CD14-positive monocyte (primary cell): ENCODE results near the gene SPPL3. TPM values are rescaled to one million over a fixed set of nuclear protein-coding genes. Genes with fewer than 3 reads are reported as not detected.

Experiments used
- DNase-seq, 3 donors: peaks; one replicate each; pipeline ENCODE4 v3.0.0-alpha.2; 2011 to 2022
- H2AFZ ChIP-seq: 2 replicates; pipeline ENCODE4 v1.6.0; 2012; ENCODE audit warnings: mild to moderate bottlenecking, low read depth, low read length, inconsistent platforms; ENCODE audit not compliant: insufficient read depth, poor library complexity, severe bottlenecking
- H3K27ac ChIP-seq, 2 donors: 1 replicate in 1 of 2; 2 replicates in 1 of 2; pipeline ENCODE4 v1.5.1; 2012 to 2013; ENCODE audit warnings: low read length in 2 of 2, control low read depth in 1 of 2, inconsistent platforms in 1 of 2, low read depth in 1 of 2, mild to moderate bottlenecking in 1 of 2
- H3K27me3 ChIP-seq, 2 donors: one replicate each; pipeline versions ENCODE4 v1.6.0 to v1.6.1; 2011 to 2013; ENCODE audit warnings: low read length in 2 of 2; ENCODE audit not compliant: control insufficient read depth in 2 of 2, insufficient read depth in 2 of 2
- H3K36me3 ChIP-seq, 2 donors: replicated peaks in 1 of 2; 1 replicate in 1 of 2; 2 replicates in 1 of 2; pipeline versions ENCODE4 v1.5.1 to v1.6.1; 2012 to 2013; ENCODE audit warnings: low read length in 2 of 2, control low read depth in 1 of 2, inconsistent platforms in 1 of 2, mild to moderate bottlenecking in 1 of 2; ENCODE audit not compliant: insufficient read depth in 2 of 2, control insufficient read depth in 1 of 2
- H3K4me1 ChIP-seq, 2 donors: 1 replicate in 1 of 2; 2 replicates in 1 of 2; pipeline versions ENCODE4 v1.5.1 to v1.6.1; 2012 to 2013; ENCODE audit warnings: low read length in 2 of 2, control low read depth in 1 of 2, inconsistent platforms in 1 of 2, mild to moderate bottlenecking in 1 of 2, moderate library complexity in 1 of 2; ENCODE audit not compliant: insufficient read depth in 2 of 2, control insufficient read depth in 1 of 2
- H3K4me2 ChIP-seq: replicated peaks from 2 replicates; pipeline ENCODE3; 2012; ENCODE audit warnings: low read length, moderate library complexity, mild to moderate bottlenecking; ENCODE audit not compliant: poor library complexity, severe bottlenecking; ENCODE audit errors: extremely low read depth
- H3K4me3 ChIP-seq, 3 experiments: fragments of 200-600 bp in 1 of 3; sonication (generic) in 1 of 3; replicated peaks in 1 of 3; 1 replicate in 2 of 3; 2 replicates in 1 of 3; pipeline ENCODE4 v1.5.1; 2011 to 2013; ENCODE audit warnings: low read length in 3 of 3, mild to moderate bottlenecking in 3 of 3, control low read depth in 2 of 3, low read depth in 2 of 3, inconsistent platforms in 1 of 3, moderate library complexity in 1 of 3
- H3K79me2 ChIP-seq: 2 replicates; pipeline ENCODE4 v1.6.0; 2012; ENCODE audit warnings: mild to moderate bottlenecking, control low read depth, inconsistent platforms, low read length, moderate library complexity; ENCODE audit not compliant: insufficient read depth
- H3K9ac ChIP-seq: 2 replicates; pipeline ENCODE4 v1.6.0; 2017; ENCODE audit warnings: low read length, mild to moderate bottlenecking; ENCODE audit not compliant: insufficient read depth, poor library complexity, severe bottlenecking
- H3K9me3 ChIP-seq, 2 donors: replicated peaks in 1 of 2; 1 replicate in 1 of 2; 2 replicates in 1 of 2; pipeline versions ENCODE4 v1.5.1 to v1.6.1; 2012 to 2013; ENCODE audit warnings: low read length in 2 of 2, control low read depth in 1 of 2; ENCODE audit not compliant: control insufficient read depth in 1 of 2, insufficient read depth in 1 of 2
- H4K20me1 ChIP-seq: 2 replicates; pipeline ENCODE4 v1.6.0; 2012; ENCODE audit warnings: mild to moderate bottlenecking, low read length, control low read depth, moderate library complexity; ENCODE audit not compliant: insufficient read depth
- H3K27ac Mint-ChIP-seq, 7 donors: one replicate each; pipeline ENCODE4 v1.8.0; 2020; ENCODE audit warnings: mild to moderate bottlenecking in 7 of 7, mixed read lengths in 7 of 7, moderate library complexity in 6 of 7, inconsistent platforms in 2 of 7
- H3K27me3 Mint-ChIP-seq, 3 donors: one replicate each; pipeline ENCODE4 v1.8.0; 2021 to 2022; ENCODE audit warnings: low read depth in 3 of 3, mild to moderate bottlenecking in 3 of 3, mixed read lengths in 3 of 3, moderate library complexity in 3 of 3, inconsistent platforms in 1 of 3
- H3K36me3 Mint-ChIP-seq, 2 donors: one replicate each; pipeline ENCODE4 v1.8.0; 2020; ENCODE audit warnings: mixed read lengths in 2 of 2, inconsistent platforms in 1 of 2, mild to moderate bottlenecking in 1 of 2
- H3K4me1 Mint-ChIP-seq: one replicate; pipeline ENCODE4 v1.8.0; 2020; ENCODE audit warnings: mild to moderate bottlenecking, mixed read lengths
- H3K4me3 Mint-ChIP-seq, 2 donors: one replicate each; pipeline ENCODE4 v1.8.0; 2020; ENCODE audit warnings: mild to moderate bottlenecking in 2 of 2, mixed read lengths in 2 of 2, moderate library complexity in 1 of 2
- H3K9me3 Mint-ChIP-seq, 7 donors: one replicate each; pipeline ENCODE4 v1.8.0; 2020 to 2022; ENCODE audit warnings: mixed read lengths in 7 of 7, mild to moderate bottlenecking in 6 of 7, moderate library complexity in 6 of 7, inconsistent platforms in 2 of 7
- CTCF ChIP-seq: fragments of 200-600 bp; IDR thresholded peaks from one replicate; pipeline ENCODE4 v1.8.0; 2022; ENCODE audit warnings: antibody characterized with exemption, mild to moderate bottlenecking
- WGBS: methylation state at CpG from one replicate; pipeline ENCODE4 v1.1.5; 2013; ENCODE audit warnings: missing lambda C conversion rate; ENCODE audit not compliant: insufficient coverage; 5-methylcytosine and 5-hydroxymethylcytosine counted together
- intact Hi-C, 2 donors: fragments of 100-400 bp; cut with micrococcal nuclease; formaldehyde crosslinking; loops; one replicate each; pipeline versions ENCODE4 v1.15.0 to v1.15.1; 2023
- polyA plus RNA-seq, 3 donors: library from polyadenylated mRNA; depleted of rRNA in 1 of 3; unstranded in 2 of 3; stranded (reverse) in 1 of 3; fragments of 300-500 nt in 2 of 3; fragments of >200 nt in 1 of 3; fragmentation: Illumina TruSeq in 2 of 3; gene quantifications; 1 replicate in 2 of 3; 2 replicates in 1 of 3; pipeline ENCODE4 v1.2.3, GENCODE V29; 2012 to 2021

The SPPL3 gene
- polyA plus RNA-seq, 3 donors, result 14.5 to 18.6 (median 18.5) TPM

DNA sequence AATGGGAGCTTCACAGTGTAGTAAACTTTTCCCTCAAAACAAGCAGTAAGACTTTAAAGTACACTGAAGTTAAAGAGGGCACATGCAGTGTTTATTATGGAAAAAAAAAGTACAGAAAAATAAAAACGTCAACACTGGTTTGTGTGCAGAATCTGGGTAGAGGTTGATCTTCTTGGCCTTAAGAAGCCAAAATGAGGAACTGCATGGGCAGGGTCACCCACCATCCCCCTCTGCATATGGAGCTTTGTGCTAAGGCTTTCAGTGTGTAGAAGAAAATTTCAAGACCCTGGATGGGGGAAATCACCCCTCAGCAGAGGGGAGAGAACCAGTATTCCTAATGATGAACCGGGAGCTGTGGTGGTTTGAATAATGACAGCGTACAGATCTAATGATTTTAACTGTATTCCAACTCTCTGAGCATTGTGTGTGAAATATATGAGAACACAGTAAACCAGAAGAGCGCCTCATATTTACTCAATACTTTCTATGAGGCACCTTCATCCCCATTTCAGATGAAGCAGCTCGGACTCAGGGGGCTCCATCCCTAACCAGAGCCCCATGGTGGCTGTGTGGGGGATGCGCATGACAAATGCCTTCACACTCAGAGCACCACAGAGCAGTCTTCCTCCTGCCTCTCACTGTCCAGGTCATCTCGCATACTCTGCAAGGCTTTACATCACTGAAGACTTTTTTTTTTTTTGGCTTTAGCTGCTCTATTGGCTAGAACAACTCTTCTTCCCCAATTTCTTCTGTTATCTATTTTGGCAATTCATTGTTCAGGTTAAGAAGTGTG lies 145.2 kb downstream of the SPPL3 start:
- H3K36me3 ChIP-seq, result peaks cover 32 to 44% of the 10 kb centered on the region in 2 donors
- intact Hi-C loops, result no loop called here
- no peaks in the 10 kb centered on the region for H3K4me1 ChIP-seq
- H3K27ac ChIP-seq, result no peak overlapping the region
- no peak overlapping the region for H3K4me3 ChIP-seq
- peaks cover 34 to 43% of the 10 kb centered on the region in 2 donors for H3K36me3 Mint-ChIP-seq
- H3K4me3 Mint-ChIP-seq, result no peak overlapping the region
- peaks cover 0 to 6% (median 6%) of the 10 kb centered on the region in 3 donors for H3K27me3 Mint-ChIP-seq
- 20% methylated on average over 1 of the region's 7 CpGs for WGBS
- H4K20me1 ChIP-seq, result no peaks in the 10 kb centered on the region
- H3K9ac ChIP-seq, result no peak overlapping the region
- no peak overlapping the region for H2AFZ ChIP-seq
- H3K79me2 ChIP-seq, result no peaks in the 10 kb centered on the region
- no peaks in the 10 kb centered on the region for H3K27me3 ChIP-seq
- no peak overlapping the region for H3K4me2 ChIP-seq
- H3K4me1 Mint-ChIP-seq, result no peaks in the 10 kb centered on the region
- peaks cover 4 to 21% (median 13%) of the 10 kb centered on the region in 7 donors for H3K9me3 Mint-ChIP-seq
- no peak for TF ChIP-seq CTCF
- H3K27ac Mint-ChIP-seq, result peak overlapping the region in 2 of 7 donors; percentile 28 to 33
- peaks cover 6% of the 10 kb centered on the region in 2 donors for H3K9me3 ChIP-seq
- no peak for DNase-seq

- Histone ChIP-seq H3K27me3 (no peaks in the 10 kb centered on the region), H3K4me3 (no peak overlapping the region), H2AFZ (no peak overlapping the region), H3K79me2 (no peaks in the 10 kb centered on the region), H3K4me2 (no peak overlapping the region), H3K4me1 (no peaks in the 10 kb centered on the region), H3K36me3 (peaks cover 22 to 34% of the 10 kb centered on the region in 2 donors), H3K27ac (no peak overlapping the region), H3K9me3 (peaks cover 6% of the 10 kb centered on the region in 2 donors), H3K9ac (no peak overlapping the region), H4K20me1 (no peaks in the 10 kb centered on the region)
- 100% methylated on average over 3 of the region's 6 CpGs for WGBS
- intact Hi-C loops, result no loop called here
- Mint-ChIP-seq H3K4me1 (no peaks in the 10 kb centered on the region), H3K4me3 (no peak overlapping the region), H3K9me3 (peaks cover 4 to 21% (median 15%) of the 10 kb centered on the region in 7 donors), H3K27me3 (peaks cover 0 to 9% (median 6%) of the 10 kb centered on the region in 3 donors), H3K36me3 (peaks cover 24 to 32% of the 10 kb centered on the region in 2 donors), H3K27ac (no peak overlapping the region)
- DNase-seq, result no peak
- no peak for TF ChIP-seq CTCF
These were observed 146.2 kb downstream of the SPPL3 start for GRCh38 chr12:120757949-120758348.
